SK-N-SH (cell line): ENCODE measurements around the gene CEACAM4. TPM values are rescaled to one million over a fixed set of nuclear protein-coding genes. Genes with fewer than 3 reads are reported as not detected.

Source experiments
- CTCF ChIA-PET: fragments of 300-600, 350-600 bp; formaldehyde crosslinking; extraction: SDS; loops from one replicate; lab custom pipeline; 2021; lab: Yijun Ruan, JAX
- POLR2A ChIA-PET: fragments of 350-600 bp; sonication (Branson Sonifier 250); formaldehyde crosslinking; extraction: SDS; loops from one replicate; lab custom pipeline; 2020; ENCODE audit warnings: antibody characterized with exemption, inconsistent platforms; lab: Yijun Ruan, JAX
- DNase-seq: peaks from one replicate; pipeline ENCODE4 v3.0.0; 2012
- H2AFZ ChIP-seq: fragments of 200-600 bp; sonication (generic); 2 replicates; pipeline ENCODE4 v1.8.1; 2016; ENCODE audit warnings: antibody characterized with exemption, mild to moderate bottlenecking, low read depth
- H3F3A ChIP-seq: fragments of 200-600 bp; sonication (generic); replicated peaks from 2 replicates; pipeline ENCODE3; 2016; ENCODE audit warnings: antibody characterized with exemption, mild to moderate bottlenecking; ENCODE audit not compliant: insufficient read depth
- H3K27ac ChIP-seq, 2 experiments: fragments of 200-500 bp in 1 of 2; fragments of 200-600 bp in 1 of 2; sonication (Bioruptor generic) in 1 of 2; sonication (generic), shearing (Covaris generic) in 1 of 2; 2 replicates each; pipeline versions ENCODE4 v1.5.1 to v1.6.1; 2014 to 2016; ENCODE audit warnings: low read depth in 2 of 2, inconsistent platforms in 1 of 2, low read length in 1 of 2, mild to moderate bottlenecking in 1 of 2, mixed read lengths in 1 of 2
- H3K27me3 ChIP-seq: fragments of 200-600 bp; sonication (generic), shearing (Covaris generic); 2 replicates; pipeline ENCODE4 v1.6.1; 2016; ENCODE audit warnings: mixed run types; ENCODE audit not compliant: insufficient read depth
- H3K36me3 ChIP-seq, 2 experiments: fragments of 200-500 bp in 1 of 2; fragments of 200-600 bp in 1 of 2; sonication (Bioruptor generic) in 1 of 2; sonication (generic) in 1 of 2; replicated peaks in 1 of 2; 2 replicates each; pipeline versions ENCODE3 to v1.5.1; 2014 to 2016; ENCODE audit warnings: low read length in 1 of 2, mild to moderate bottlenecking in 1 of 2; ENCODE audit not compliant: insufficient read depth in 2 of 2, control insufficient read depth in 1 of 2
- H3K4me1 ChIP-seq, 2 experiments: fragments of 200-500 bp in 1 of 2; fragments of 200-600 bp in 1 of 2; sonication (Bioruptor generic) in 1 of 2; sonication (generic), shearing (Covaris generic) in 1 of 2; 2 replicates each; pipeline versions ENCODE4 v1.5.1 to v1.6.1; 2014 to 2016; ENCODE audit warnings: low read depth in 1 of 2, low read length in 1 of 2, mixed run types in 1 of 2; ENCODE audit not compliant: insufficient read depth in 2 of 2, control insufficient read depth in 1 of 2
- H3K4me2 ChIP-seq: fragments of 200-600 bp; sonication (generic), shearing (Covaris generic); 2 replicates; pipeline ENCODE4 v1.6.1; 2017; ENCODE audit warnings: mixed run types
- H3K4me3 ChIP-seq, 2 experiments: fragments of 200-500 bp in 1 of 2; fragments of 200-600 bp in 1 of 2; sonication (Bioruptor generic) in 1 of 2; sonication (generic), shearing (Covaris generic) in 1 of 2; 2 replicates each; pipeline versions ENCODE4 v1.5.1 to v1.8.1; 2014 to 2016; ENCODE audit warnings: low read depth in 2 of 2, inconsistent platforms in 1 of 2, low read length in 1 of 2, mild to moderate bottlenecking in 1 of 2, mixed read lengths in 1 of 2, moderate library complexity in 1 of 2
- H3K79me2 ChIP-seq: fragments of 200-600 bp; sonication (generic); 2 replicates; pipeline ENCODE4 v1.8.1; 2017; ENCODE audit warnings: mild to moderate bottlenecking; ENCODE audit not compliant: insufficient read depth
- H3K9ac ChIP-seq: fragments of 200-600 bp; sonication (generic); 2 replicates; pipeline ENCODE4 v1.6.1; 2017; ENCODE audit warnings: mixed run types
- H3K9me2 ChIP-seq: fragments of 200-600 bp; sonication (generic); 2 replicates; pipeline ENCODE4 v1.6.1; 2017; ENCODE audit warnings: mixed run types
- H3K9me3 ChIP-seq: fragments of 200-600 bp; sonication (generic); 2 replicates; pipeline ENCODE4 v1.6.1; 2017; ENCODE audit warnings: mixed run types, mild to moderate bottlenecking, moderate library complexity
- H4K20me1 ChIP-seq: fragments of 200-600 bp; sonication (generic); 2 replicates; pipeline ENCODE4 v1.6.1; 2017; ENCODE audit warnings: mild to moderate bottlenecking, mixed run types; ENCODE audit not compliant: insufficient read depth
- CHD2 ChIP-seq: fragments of 150-350 bp; IDR thresholded peaks from 2 replicates; pipeline ENCODE4 v1.6.1; 2018; ENCODE audit warnings: low read length; ENCODE audit not compliant: partially characterized antibody
- ELF1 ChIP-seq: IDR thresholded peaks from 2 replicates; pipeline ENCODE4 v1.4.0; 2012
- EZH2phosphoT487 ChIP-seq: fragments of 200-600 bp; sonication (generic); IDR thresholded peaks from 2 replicates; pipeline ENCODE4 v1.6.1; 2017; ENCODE audit warnings: low read depth, mixed run types, mild to moderate bottlenecking, antibody characterized with exemption, moderate library complexity, borderline replicate concordance
- FOSL2 ChIP-seq: IDR thresholded peaks from 2 replicates; pipeline ENCODE4 v1.4.0; 2012; ENCODE audit warnings: low read depth, mild to moderate bottlenecking, moderate library complexity, borderline replicate concordance
- FOXM1 ChIP-seq: IDR thresholded peaks from 2 replicates; pipeline ENCODE4 v1.4.0; 2012; ENCODE audit warnings: low read depth, mild to moderate bottlenecking
- GABPA ChIP-seq: IDR thresholded peaks from 2 replicates; pipeline ENCODE4 v1.4.0; 2012; ENCODE audit warnings: low read depth, mild to moderate bottlenecking
- JUND ChIP-seq: IDR thresholded peaks from 2 replicates; pipeline ENCODE4 v1.4.0; 2012
- MAX ChIP-seq: IDR thresholded peaks from 2 replicates; pipeline ENCODE4 v1.4.0; 2012; ENCODE audit warnings: low read depth
- MXI1 ChIP-seq: IDR thresholded peaks from 2 replicates; pipeline ENCODE4 v1.6.1; 2012; ENCODE audit warnings: mild to moderate bottlenecking, low read depth, low read length, improper control_type of control experiment
- NFIC ChIP-seq: IDR thresholded peaks from 2 replicates; pipeline ENCODE4 v1.4.0; 2012; ENCODE audit warnings: borderline replicate concordance
- POLR2AphosphoS5 ChIP-seq: IDR thresholded peaks from 2 replicates; pipeline ENCODE4 v1.6.1; 2012; ENCODE audit warnings: low read depth, low read length
- RCOR1 ChIP-seq: fragments of 150-350 bp; IDR thresholded peaks from 2 replicates; pipeline ENCODE4 v1.6.1; 2017; ENCODE audit warnings: antibody characterized with exemption, low read length
- SMC3 ChIP-seq: IDR thresholded peaks from 2 replicates; pipeline ENCODE4 v1.6.1; 2012; ENCODE audit warnings: low read depth, low read length, improper control_type of control experiment
- TAF1 ChIP-seq: IDR thresholded peaks from 2 replicates; pipeline ENCODE4 v1.6.1; 2012; ENCODE audit warnings: low read depth, mild to moderate bottlenecking, low read length, moderate library complexity, borderline replicate concordance
- TCF12 ChIP-seq: IDR thresholded peaks from 2 replicates; pipeline ENCODE4 v1.4.0; 2012
- YY1 ChIP-seq: IDR thresholded peaks from 2 replicates; pipeline ENCODE4 v1.4.0; 2012; ENCODE audit warnings: low read depth, mild to moderate bottlenecking
- WGBS: methylation state at CpG from one replicate; pipeline ENCODE4 v1.1.6; 2017; ENCODE audit warnings: low lambda C conversion rate; 5-methylcytosine and 5-hydroxymethylcytosine counted together
- polyA plus RNA-seq, 3 experiments: library from polyadenylated mRNA; depleted of rRNA; stranded (reverse); fragments of >200 nt; gene quantifications; 2 replicates each; pipeline ENCODE4 v1.2.3, GENCODE V29; 2012
- TF ChIP-seq, protein P1 (sequence below): IDR thresholded peaks from 2 replicates; pipeline ENCODE4; 2012
- TF ChIP-seq, protein P2 (sequence below): IDR thresholded peaks from 2 replicates; pipeline ENCODE4 v1.4.0; 2012; ENCODE audit warnings: low read depth, borderline replicate concordance
- TF ChIP-seq, protein P3 (sequence below): fragments of 150-350 bp; IDR thresholded peaks from 2 replicates; pipeline ENCODE4 v1.6.1; 2016; ENCODE audit warnings: mild to moderate bottlenecking, low read depth, low read length

CEACAM4 gene
- polyA plus RNA-seq, 1 of the 3 experiments (the other 2 are of a cell fraction), result not detected

DNA sequence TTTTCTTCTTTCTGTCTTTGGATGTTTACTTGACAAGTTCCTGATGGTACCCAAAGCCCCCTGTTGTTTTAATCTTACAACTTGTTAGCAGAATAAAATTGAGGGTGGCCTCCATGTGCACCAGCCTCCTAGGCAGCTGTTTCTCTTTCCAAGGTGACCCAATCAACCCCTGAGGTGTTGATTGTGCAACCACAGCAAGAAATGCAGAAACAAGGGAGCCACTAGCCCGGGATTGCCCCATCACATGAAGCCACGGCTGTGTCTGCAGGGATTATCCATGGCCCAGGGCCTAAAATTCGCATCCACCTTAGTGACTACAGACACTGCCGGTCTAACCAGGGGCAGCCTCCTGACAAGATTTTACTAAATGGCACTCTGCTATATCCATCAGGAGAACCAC lies 14.4 kb downstream of the CEACAM4 start:
- no peak for DNase-seq
- no peak overlapping the region for H3K4me2 ChIP-seq
- ChIA-PET CTCF (interaction anchor here (1.6 to 4.1 kb wide), 3 partner anchors 13 to 30 kb away, joined by 4 to 14 read pairs (median 10); no protein-coding TSS in a partner anchor), POLR2A (no interaction called here)
- H3K27me3 ChIP-seq, result no peaks in the 10 kb centered on the region; the same call in 1 of the 2 replicates
- H3F3A ChIP-seq, result no peaks in the 10 kb centered on the region
- H3K36me3 ChIP-seq, result no peaks in the 10 kb centered on the region
- WGBS, result 3% methylated on average over 3 of the region's 4 CpGs
- H4K20me1 ChIP-seq, result no peaks in the 10 kb centered on the region
- no peaks in the 10 kb centered on the region for H3K4me1 ChIP-seq
- H3K27ac ChIP-seq, result no peak overlapping the region
- no peaks in the 10 kb centered on the region for H3K79me2 ChIP-seq
- H3K9ac ChIP-seq, result no peak overlapping the region
- H3K4me3 ChIP-seq, result no peak overlapping the region
- no peak for TF ChIP-seq MXI1
- TF ChIP-seq, protein P1, sequence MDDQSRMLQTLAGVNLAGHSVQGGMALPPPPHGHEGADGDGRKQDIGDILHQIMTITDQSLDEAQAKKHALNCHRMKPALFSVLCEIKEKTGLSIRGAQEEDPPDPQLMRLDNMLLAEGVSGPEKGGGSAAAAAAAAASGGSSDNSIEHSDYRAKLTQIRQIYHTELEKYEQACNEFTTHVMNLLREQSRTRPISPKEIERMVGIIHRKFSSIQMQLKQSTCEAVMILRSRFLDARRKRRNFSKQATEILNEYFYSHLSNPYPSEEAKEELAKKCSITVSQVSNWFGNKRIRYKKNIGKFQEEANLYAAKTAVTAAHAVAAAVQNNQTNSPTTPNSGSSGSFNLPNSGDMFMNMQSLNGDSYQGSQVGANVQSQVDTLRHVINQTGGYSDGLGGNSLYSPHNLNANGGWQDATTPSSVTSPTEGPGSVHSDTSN, result no peak
- TF ChIP-seq POLR2AphosphoS5, result no peak
- TF ChIP-seq SMC3, result no peak
- TF ChIP-seq CHD2, result no peak
- no peak for TF ChIP-seq RCOR1
- no peak for TF ChIP-seq EZH2phosphoT487
- TF ChIP-seq GABPA, result no peak
- no peak for TF ChIP-seq JUND
- TF ChIP-seq FOXM1, result no peak
- no peak for TF ChIP-seq TAF1
- no peak for TF ChIP-seq ELF1
- no peak for TF ChIP-seq TCF12
- TF ChIP-seq, protein P2, sequence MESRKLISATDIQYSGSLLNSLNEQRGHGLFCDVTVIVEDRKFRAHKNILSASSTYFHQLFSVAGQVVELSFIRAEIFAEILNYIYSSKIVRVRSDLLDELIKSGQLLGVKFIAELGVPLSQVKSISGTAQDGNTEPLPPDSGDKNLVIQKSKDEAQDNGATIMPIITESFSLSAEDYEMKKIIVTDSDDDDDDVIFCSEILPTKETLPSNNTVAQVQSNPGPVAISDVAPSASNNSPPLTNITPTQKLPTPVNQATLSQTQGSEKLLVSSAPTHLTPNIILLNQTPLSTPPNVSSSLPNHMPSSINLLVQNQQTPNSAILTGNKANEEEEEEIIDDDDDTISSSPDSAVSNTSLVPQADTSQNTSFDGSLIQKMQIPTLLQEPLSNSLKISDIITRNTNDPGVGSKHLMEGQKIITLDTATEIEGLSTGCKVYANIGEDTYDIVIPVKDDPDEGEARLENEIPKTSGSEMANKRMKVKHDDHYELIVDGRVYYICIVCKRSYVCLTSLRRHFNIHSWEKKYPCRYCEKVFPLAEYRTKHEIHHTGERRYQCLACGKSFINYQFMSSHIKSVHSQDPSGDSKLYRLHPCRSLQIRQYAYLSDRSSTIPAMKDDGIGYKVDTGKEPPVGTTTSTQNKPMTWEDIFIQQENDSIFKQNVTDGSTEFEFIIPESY, result no peak
- TF ChIP-seq YY1, result no peak
- TF ChIP-seq, all 33 proteins: peak for 0
- no peaks in the 10 kb centered on the region for H3K9me2 ChIP-seq
- no peaks in the 10 kb centered on the region for H3K9me3 ChIP-seq
- no peak overlapping the region for H2AFZ ChIP-seq

- Histone ChIP-seq H3K4me1 (no peaks in the 10 kb centered on the region), H3K9ac (no peak overlapping the region), H4K20me1 (no peaks in the 10 kb centered on the region), H3K79me2 (no peaks in the 10 kb centered on the region), H3K36me3 (no peaks in the 10 kb centered on the region), H3K9me3 (no peaks in the 10 kb centered on the region), H3K27ac (no peak overlapping the region), H3K27me3 (no peaks in the 10 kb centered on the region; the same call in 1 of the 2 replicates), H3K4me3 (no peak overlapping the region), H3K4me2 (no peak overlapping the region), H2AFZ (no peak overlapping the region), H3F3A (no peaks in the 10 kb centered on the region), H3K9me2 (no peaks in the 10 kb centered on the region)
- no peak for TF ChIP-seq FOSL2
- TF ChIP-seq JUND, result no peak
- no peak for TF ChIP-seq RCOR1
- TF ChIP-seq MAX, result no peak
- TF ChIP-seq NFIC, result no peak
- TF ChIP-seq, protein P3, sequence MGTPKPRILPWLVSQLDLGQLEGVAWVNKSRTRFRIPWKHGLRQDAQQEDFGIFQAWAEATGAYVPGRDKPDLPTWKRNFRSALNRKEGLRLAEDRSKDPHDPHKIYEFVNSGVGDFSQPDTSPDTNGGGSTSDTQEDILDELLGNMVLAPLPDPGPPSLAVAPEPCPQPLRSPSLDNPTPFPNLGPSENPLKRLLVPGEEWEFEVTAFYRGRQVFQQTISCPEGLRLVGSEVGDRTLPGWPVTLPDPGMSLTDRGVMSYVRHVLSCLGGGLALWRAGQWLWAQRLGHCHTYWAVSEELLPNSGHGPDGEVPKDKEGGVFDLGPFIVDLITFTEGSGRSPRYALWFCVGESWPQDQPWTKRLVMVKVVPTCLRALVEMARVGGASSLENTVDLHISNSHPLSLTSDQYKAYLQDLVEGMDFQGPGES, result no peak
- no peak for TF ChIP-seq POLR2AphosphoS5
- no peak for DNase-seq
- POLR2A ChIA-PET, result no interaction called here
- CTCF ChIA-PET, result interaction anchor here (0.8 to 1.9 kb wide), 2 partner anchors 14 to 40 kb away, joined by 3 to 6 read pairs; no protein-coding TSS in a partner anchor
Measured at GRCh38 chr19:41610789-41611188, 16.1 kb downstream of the CEACAM4 start.
